Measurements from ENCODE around the gene ARHGEF16.

Gene ARHGEF16

DNA sequence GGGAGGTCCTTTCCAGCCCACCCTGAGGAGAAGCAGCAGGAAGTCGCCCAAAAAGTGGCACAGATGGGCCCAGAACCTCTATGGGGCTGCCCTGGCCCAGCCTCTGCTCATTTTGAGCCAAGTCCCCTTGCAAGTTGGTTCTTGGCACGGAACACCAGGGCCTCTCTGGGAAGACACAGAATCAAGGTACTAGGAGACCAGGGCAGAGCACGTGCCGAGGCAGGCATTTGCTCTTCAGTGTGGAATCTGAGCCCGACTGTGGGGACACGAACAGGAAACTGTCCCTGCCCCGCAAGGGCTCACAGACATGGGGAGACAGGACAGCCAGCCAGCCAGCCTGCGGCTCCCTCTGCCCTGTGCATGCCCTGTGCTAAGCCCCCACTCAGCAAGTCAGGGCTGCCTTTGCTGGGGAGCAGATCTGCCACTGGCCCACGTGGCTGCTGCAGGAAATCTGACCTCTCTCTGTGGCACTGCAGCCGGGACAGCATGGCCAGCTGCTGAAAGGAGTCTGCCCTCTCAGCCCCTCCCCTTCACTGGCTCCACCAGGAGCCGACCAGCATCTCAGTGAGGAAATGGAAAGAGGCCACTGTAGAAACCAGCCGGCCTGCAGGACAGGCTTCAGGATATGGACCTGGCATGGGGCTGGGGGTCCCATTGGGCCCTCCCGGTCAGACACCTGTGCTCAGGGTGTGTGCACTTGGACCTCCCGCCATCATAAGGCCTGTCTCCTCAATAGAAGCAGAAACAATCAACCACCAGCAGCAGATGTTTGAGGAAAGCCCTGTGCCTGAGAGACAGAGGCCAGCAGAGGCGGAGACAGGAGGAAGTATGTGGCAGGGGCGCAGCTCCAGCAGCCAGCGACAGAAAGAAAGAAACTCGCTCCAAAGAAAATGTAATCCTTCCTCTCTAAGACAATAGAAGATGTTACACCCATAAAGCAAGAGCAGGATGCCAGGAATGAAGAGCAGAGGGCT is 3.7 kb downstream of the ARHGEF16 start:
- no peak for DNase-seq

DNA sequence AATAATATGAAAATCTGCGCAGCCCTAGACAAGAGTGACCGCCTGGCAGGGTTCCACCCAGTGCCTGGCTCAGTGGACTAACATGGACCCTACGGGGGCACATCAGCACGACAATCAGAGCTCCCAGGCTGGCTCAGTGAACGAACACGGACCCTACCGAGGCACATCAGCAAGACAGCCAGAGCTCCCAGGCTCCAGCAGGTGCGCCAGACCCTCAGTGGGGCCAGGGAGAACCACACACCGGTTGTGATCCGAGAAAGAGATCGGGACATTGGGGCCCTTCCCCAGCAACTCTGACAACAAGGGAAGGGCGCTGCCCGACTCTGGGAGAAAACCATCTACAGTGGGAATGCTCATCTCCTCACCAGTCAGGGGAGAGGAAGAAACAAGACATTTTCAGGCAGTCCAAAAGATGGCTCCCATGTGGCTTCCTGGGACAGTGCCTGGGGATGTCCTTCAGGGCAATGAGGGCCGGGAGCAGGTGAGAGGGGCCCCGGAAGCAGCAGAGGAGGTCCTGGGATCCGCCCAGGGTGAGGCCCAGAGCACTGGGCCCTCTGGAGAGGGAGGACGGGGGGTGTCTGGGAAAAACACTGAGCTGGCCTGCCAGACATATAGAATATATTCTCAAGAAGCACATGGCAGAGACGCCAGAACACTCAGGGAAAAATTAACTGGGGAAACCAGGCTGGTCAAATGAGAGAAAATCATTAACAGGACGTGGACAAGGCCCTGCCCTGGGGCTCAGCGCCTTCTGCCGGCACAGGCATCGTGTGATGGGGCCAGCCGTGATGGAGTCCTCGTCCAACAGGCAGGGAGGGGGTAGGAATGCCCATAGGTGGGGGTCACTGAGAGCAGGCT is 4.8 kb downstream of the ARHGEF16 start:
- DNase-seq, result no peak

DNA sequence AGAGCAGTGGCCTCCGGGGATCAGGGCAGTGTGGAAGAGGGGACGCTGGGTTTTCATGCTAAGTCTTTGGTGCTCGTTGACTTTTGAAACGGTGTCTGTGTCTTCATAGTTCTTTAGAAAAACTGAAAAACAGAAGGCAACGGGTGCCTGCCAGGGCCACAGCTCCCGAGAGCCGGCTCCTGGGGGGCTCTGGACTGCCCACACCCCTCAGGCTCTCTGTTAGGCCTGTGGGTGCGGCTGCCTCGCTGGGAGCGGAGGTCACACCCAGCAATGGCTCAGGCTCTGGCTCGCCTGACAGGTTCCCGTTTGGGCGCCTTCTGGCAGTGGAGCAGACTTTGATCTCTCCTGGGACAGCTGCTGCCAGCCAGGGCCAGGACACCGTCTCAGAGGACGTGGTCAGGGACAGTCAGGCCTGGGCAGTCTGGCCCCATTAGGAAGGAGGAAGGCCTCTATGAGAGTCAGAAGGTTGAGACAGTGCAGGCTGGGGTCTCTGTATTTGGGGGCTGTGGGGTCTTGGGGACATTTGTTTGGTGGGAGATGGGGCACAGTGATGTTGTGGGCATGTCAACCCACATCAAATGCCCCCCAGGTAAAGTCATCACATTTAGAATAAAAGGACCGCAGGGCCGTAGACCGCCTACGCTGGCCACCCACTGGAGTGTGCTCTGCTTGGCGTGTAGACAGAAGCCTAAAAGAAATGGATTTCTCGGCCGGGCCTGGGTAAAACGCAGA is 5.6 kb downstream of the ARHGEF16 start:
- DNase-seq, result no peak

DNA sequence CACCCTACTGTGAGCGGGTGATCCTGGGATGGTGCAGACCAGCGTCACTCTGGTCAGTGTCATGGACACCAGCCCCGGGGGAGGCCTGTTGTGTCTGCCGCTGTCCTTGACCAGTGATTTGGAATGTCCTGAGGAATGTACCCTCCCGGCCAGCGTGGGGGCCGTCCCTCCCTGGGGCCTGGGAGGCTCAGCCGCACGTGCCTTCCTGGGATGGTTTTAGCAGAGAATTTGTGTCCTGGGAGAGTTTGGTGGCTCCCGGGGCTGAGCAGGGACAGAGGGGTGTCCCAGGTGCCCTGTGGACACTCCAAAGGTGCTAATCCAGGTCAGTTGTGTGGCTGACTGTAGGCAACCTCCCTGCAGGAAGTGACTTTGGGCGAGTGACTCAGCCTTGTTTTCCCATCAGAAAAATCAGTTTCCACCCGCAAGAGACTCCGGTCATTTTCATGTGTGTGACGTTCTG is 6.2 kb downstream of the ARHGEF16 start:
- DNase-seq, result no peak

DNA sequence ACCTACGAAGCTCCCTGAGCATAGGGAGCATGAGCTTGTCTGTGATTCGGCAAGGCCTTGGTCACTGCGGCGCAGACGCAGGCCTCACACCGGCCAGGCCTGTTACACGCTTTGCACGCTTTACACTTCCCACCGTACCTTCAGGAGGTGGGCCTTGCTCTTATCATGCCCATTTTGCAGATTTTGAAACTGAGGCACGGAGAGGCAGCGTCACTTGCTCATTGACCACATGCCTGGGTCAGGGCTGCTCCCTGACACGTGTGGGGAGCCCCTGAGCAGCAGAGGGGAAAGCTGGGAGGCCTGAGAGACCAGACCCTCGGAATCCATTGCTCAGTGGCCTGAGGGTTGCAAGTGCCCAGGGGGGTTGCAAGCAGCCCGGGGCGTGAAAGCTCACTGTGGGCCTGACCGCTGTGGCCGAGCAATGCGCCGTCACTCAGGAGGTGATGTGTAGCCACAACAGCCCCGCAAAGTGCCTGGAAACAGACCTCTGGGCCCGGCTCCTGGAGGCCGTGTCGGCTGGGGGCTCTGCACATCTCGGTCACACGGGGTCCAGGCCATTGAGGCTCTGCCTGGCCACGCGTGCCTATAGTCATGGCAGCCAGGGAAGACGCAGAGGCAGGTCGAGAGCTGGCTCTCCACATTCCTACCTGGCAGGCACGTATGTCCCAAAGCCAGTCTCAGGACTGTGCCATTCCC is 6.9 kb downstream of the ARHGEF16 start:
- no peak for DNase-seq

DNA sequence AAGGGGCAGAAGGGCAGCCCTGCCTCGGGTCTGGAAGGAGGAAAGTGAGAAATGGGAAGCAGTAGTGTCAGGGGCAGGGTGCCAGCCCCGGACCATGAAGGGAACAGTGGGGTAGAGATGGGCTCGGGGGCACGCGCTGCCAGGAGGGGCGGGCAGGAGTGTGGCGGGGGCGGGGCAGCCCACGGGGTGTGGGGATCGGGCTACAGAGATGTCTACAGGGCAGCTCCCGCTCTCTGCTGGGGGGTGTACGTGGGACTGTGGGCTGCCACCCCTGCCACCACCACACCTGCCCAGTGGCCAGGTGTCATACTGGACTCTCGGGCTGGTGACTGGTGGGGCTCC is 7.4 kb downstream of the ARHGEF16 start:
- no peak for DNase-seq

DNA sequence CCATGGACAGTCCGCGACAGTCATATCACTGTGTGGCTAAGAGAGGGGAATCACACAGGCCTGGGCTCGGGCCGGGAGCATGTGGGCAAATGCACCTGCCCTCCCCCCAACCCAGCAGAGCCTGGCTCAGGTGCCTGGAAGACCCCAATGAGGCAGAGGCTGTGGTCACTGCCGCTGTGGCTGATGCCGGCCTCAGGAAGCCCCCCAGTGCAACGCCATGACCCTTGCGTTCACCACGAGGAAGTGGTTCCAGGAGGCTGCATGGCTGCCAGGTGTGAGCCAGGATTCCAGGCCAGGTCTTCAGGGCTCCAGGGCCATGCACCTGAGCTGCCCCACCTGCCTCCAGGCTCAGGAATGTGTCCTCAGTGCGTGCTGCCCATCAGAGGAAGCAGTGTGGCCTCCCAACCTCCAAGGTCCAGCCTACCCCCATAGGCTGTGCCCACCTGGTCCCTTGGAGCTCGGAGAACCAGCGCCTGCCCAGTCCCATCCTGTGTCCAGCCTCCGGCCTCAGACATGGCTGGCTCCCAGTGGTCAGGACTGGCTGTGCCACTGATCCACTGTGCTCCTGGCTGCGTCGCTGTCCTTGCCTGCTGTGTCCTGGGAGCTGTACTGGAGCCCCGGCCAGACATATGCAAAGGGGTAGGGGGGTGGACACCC is 8.0 kb downstream of the ARHGEF16 start:
- DNase-seq, result no peak

DNA sequence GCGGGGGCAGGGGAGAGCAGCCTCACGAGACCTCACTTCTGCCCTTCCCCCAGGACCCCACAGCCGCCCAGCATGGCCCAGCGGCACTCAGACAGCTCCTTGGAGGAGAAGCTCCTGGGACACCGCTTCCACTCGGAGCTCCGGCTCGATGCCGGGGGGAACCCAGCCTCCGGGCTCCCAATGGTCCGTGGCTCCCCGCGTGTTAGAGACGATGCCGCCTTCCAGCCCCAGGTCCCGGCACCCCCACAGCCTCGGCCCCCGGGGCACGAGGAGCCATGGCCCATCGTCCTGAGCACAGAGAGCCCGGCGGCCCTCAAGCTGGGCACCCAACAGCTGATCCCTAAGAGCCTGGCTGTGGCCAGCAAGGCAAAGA is 8.5 kb downstream of the ARHGEF16 start:
- DNase-seq, result no peak

DNA sequence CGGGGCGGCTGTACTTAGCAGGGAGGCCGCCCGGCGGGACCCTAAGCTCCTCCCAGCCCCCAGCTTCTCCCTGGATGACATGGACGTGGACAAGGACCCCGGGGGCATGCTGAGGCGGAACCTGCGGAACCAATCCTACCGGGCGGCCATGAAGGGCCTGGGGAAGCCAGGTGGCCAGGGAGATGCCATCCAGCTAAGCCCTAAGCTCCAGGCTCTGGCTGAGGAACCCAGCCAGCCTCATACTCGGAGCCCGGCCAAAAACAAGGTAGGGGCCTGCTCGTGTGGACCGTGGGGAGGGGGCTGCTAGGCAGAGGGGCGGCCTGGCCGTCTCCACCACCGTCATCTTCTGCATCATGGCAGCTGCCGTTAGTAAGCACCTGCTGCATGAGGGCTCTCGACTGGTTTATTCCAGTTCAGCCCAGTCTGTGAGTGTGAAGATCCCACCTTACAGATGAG is 9.0 kb downstream of the ARHGEF16 start:
- no peak for DNase-seq

DNA sequence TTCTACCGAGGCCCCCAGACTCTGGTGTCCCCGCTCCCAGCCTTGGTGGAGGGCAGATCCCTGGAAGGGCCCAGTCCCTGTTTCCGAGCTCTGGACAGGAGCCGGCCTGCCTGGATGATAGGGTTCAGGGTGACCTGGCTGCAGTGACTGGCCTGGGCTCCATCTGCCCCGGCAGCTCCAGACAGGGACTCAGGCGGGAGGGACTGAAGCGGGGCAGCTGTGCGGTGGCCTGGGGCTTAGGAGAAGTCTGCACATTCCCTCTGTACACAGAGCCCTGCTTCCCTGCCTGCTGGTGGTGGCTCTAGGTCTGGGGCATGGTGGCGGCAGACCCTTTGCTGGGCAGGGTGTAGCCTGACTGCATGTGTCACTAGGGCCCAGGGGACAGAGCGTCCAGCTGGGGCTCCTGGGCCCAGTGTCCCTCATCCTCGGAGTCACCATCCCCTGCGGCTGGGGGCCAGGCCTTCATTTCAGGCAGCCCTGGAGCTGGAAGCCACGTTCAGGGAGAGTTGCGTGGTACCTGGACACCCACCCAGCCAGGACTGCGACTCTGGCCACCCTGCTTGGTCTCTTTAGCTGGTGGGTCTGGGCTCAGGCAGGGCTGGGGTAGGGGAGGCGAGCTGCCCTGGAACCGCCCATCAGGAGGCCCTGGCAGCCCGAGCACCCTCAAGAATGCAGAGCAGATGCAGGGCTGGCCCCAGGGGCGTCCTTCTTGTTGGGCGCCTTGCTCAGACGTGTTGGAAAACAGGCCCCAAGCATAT is 9.6 kb downstream of the ARHGEF16 start:
- no peak for DNase-seq

DNA sequence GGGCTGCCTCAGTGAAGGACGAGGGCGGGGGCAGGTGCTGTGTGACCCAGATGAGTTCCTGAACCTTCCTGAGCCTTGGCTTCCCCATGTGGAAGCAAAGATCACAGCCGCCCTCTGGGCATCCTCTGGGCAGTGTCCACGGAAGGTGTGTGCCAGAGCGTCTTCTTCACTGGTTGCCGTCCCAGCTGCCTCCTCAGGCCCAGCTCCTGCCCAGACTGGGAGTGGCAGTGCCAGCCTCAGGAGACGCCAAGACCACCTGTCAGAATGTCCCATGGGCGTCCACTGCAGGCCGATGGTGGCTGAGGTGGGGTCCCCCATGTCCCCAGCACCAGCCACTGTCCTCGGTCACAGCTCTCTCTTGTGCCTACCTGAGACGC is 10.2 kb downstream of the ARHGEF16 start:
- DNase-seq, result no peak

DNA sequence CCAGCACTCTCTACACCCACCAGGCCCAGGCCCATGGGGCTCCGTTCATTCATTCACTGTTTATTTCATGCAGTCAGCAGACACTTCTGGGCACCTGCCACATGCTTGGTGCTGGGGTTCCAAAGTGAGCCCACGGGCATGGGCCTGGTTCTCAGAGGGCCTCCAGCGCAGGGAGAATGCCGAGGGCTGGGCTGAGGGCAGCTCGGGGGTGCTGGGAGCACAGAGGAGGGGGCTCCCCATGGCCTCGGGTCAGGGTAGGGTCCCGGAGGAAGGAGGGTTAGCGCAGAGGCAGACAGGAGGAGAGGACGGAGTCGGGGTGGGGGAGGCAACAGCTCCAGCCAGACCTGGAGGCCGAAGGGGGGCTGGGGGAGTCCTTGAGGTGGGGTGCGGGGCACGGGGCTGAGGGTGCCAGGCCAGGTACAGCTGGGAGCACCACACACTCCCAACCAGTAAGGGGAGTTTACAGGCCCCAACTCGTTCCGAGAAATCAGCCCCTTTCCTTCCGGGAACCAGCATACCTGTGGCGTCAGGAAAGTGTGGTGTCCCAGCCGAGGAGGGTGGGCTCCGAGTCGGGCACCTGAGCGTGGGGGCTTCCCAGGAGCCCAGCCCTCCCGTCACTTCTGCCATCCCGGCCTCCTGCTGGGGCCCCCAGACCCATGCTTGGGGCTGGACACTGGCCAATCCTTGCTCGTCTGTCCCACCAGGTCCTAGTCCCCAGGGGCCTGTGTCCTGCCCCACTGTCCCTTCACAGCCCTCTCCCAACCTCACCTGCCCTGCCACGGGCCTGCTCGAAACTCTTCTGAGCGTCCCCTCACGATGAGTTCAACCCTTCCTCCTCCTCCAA is 10.8 kb downstream of the ARHGEF16 start:
- no peak for DNase-seq

DNA sequence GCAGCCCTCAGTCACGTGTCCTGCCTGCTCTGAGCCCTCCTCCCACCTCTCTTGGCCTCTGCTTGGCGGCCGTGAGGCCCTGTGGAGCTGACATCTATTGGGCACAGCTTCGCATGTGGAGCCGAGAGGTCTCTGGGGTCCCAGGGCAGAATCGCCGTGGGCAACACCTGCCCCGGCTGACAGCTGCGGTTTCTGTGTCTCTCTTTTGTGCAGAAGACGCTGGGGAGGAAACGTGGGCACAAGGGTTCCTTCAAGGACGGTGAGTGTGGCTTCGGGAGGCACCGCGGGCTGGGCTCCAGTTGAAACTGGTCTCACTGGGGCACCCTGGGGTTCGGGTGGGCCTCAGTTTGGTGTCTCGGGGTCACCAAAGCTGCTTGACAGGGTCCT is 11.5 kb downstream of the ARHGEF16 start:
- no peak for DNase-seq

DNA sequence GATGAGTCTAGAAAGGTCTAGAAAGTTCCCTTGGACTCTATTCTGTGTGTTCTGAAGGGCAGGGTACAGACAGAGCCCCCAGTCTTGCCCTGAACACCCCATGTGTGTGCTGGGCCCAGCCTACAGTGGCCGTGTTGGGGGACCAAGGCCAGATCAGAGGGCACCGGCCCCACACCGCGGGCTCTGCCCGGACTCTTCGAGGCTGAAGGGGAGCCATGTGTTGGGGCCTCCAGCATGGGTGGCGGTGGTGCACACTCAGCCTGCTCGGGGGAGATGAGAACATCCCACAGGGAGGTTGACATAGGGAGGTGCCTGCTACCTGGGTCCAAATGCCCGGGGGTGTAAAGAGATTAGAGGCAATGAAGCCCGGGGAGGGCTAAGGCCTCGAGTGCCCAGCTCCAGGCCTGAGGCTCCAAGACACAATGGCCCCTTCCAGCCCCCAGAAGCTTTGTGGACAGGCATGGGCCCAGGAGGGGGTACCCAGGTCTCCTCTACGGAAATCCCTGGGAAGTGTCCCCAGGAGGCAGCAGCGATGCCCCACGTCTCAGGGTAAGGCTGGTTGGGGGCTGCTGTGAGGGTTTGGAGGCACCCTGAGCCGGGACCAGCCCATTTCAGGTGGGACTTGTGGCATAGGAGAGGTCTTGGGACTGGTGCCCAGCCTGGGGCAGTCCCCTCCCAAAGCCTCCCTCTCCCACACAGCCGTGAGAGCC is 12.1 kb downstream of the ARHGEF16 start:
- no peak for DNase-seq

DNA sequence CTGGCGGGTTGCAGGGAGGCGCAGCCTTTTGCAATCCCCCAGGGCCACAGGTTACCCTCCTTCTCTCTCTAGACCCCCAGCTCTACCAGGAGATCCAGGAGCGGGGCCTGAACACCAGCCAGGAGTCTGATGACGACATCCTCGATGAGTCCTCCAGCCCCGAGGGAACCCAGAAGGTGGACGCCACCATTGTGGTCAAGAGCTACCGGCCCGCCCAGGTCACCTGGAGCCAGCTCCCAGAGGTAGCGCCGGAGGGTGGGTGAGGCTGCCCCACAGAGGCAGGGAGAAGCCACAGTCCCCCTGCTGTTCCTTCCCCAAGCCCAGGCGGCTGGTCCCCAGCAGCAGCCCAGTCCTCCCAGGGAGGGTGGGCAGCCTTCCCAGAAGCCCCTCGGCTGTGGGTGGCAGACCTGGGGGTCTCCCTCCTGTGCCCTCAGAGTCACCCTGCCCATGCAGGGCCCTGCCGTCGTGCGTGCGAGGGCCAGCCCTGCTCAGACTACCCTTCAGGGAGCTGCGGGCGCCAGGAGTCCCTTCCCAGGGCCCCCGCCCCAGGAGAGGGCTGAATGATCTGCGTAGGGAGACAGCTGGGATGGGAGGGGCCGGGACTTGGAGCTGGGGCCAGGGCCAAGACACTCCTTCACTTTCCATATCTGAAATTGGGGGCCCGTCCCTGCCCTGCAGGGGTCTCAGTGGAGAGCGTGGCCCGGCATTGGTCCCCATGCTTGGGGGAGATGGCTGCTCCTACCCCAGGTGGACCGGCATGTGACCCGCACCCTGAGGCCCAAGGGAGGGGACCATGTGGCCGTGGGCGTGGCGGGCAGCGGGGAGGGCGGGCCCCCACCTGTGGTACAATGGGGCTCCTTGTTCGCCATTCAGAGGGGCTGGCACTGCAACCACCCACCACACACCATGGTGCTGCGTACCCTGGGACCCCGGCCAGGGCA is 12.9 kb downstream of the ARHGEF16 start:
- no peak for DNase-seq

DNA sequence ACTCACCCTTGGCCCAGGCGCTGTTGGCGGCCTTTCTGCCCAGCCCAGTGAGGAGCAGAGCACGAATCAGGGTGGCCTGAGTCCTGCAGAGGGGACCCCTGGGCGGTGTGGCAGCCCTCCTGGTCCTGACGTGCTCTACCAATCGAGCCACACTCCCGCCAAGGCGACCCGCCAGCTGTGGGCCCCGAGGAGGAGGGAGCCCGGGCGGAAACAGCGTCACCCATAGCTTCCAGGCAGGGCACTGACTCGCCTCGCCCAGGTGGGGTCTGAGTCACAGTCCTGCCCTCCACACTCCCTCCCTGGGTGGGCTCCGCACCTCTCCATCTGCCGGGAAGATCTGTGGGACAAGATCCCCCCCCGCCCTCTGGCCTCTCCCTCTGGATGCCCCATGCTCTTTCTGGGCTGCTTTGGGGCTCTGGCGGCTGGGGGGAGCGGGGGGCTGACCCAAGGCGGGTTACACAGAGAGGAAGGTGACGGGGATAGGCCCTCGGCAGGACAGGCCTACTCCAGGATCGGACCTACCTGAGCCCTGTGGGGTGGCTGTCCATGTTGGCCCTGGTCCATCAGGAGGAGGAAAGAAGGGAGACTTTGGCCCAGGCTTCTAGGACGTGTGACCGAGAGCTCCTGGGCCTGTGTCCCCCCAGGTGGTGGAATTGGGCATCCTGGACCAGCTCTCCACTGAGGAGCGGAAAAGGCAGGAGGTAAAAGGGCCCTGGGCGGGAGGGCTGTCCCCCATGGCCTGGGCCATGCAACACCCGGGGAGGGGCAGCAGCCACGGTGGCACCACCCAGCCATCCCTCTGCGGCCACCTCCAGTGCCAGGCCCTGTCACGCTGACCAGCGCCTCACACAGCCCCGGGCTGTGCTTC is 14.0 kb downstream of the ARHGEF16 start:
- no peak for DNase-seq

DNA sequence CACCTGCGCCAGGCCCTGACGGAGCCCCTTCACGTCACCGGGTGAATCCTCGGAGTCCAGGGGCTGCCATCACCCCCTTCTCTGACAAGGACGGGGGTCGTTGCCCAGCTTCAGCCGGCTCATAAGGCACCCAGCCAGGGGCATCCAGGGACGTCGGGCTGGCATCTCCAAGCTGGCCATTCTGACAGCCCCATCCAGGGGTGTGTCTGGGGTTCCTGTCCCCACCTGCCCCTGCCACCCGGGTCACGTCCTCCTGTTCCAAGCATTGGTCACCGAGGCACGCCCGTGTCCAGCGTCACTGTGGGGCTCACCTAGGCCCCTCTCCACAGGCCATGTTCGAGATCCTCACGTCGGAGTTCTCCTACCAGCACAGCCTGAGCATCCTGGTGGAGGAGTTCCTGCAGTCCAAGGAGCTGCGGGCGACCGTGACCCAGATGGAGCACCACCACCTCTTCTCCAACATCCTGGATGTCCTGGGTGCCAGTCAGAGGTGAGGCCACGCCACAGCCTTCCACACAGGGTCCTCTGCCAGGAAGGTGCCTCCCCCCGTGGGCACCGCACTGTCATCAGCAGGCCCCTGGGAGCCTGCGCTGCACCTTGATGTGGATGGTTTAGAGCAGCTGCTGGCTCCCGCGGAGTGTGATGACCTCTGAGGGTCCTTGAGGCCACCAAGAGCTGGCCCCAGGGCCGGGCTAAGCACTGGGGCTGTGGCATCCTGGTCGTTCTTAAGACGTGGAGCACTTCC is 14.8 kb downstream of the ARHGEF16 start:
- no peak for DNase-seq
